GM18909 (cell line): ENCODE results near the gene AATK.

Experiments
- ATAC-seq: cut with Tn5 transposase; IDR thresholded peaks from one replicate; pipeline ENCODE4 v1.9.1; 2021; ENCODE audit warnings: mild to moderate bottlenecking; ENCODE audit not compliant: unreplicated experiment, poor library complexity

The AATK gene

GRCh38 chr17:81183807-81184206, 17.8 kb upstream of the AATK start:
- ATAC-seq, result no peak

GRCh38 chr17:81183316-81183715, 17.3 kb upstream of the AATK start:
- ATAC-seq, result no peak

- ATAC-seq, result no peak
Observed at GRCh38 chr17:81182596-81182995, 16.6 kb upstream of the AATK start.

- ATAC-seq, result no peak
Observed at GRCh38 chr17:81181811-81182185, 15.8 kb upstream of the AATK start.

- ATAC-seq, result no peak
Observed at GRCh38 chr17:81180836-81181810, 15.1 kb upstream of the AATK start.

- ATAC-seq, result no peak
Observed at GRCh38 chr17:81179861-81180260, 13.8 kb upstream of the AATK start.

GRCh38 chr17:81179220-81179619, 13.2 kb upstream of the AATK start:
- no peak for ATAC-seq

GRCh38 chr17:81178136-81179091, 12.4 kb upstream of the AATK start:
- ATAC-seq, result no peak

GRCh38 chr17:81176666-81177065, 10.6 kb upstream of the AATK start:
- no peak for ATAC-seq

- no peak for ATAC-seq
Observed at GRCh38 chr17:81173762-81174155, 7.7 kb upstream of the AATK start.

- ATAC-seq, result no peak
Observed at GRCh38 chr17:81173052-81173761, 7.2 kb upstream of the AATK start.

GRCh38 chr17:81171941-81172340, 5.9 kb upstream of the AATK start:
- no peak for ATAC-seq

- no peak for ATAC-seq
Observed at GRCh38 chr17:81170727-81171494, 4.9 kb upstream of the AATK start.

GRCh38 chr17:81169870-81170309, 3.9 kb upstream of the AATK start:
- no peak for ATAC-seq

- no peak for ATAC-seq
Observed at GRCh38 chr17:81167638-81168037, 1.6 kb upstream of the AATK start.

GRCh38 chr17:81167194-81167524, 1.1 kb upstream of the AATK start:
- ATAC-seq, result no peak

- no peak for ATAC-seq
Observed at GRCh38 chr17:81165246-81166032, 582 bp downstream of the AATK start, which contains the start of gene PVALEF. TSS of gene PVALEF (plus strand) at chr17:81165507. CDS start at chr17:81181227, 15,720 bp downstream.

GRCh38 chr17:81164371-81165245, 1.4 kb downstream of the AATK start:
- no peak for ATAC-seq
